HEK293 (cell line): ENCODE data around the gene ZNF532.

ENCODE experiments used
- CTCF ChIA-PET: fragments of 350-600 bp; formaldehyde crosslinking; extraction: SDS; loops from one replicate; lab custom pipeline; 2021; ENCODE audit warnings: antibody characterized with exemption; lab: Yijun Ruan, JAX
- POLR2A ChIA-PET: fragments of 300-600 bp; formaldehyde crosslinking; extraction: SDS; loops from one replicate; lab custom pipeline; 2020; ENCODE audit warnings: antibody characterized with exemption, inconsistent platforms; lab: Yijun Ruan, JAX
- H3K27ac ChIP-seq: fragments of 200-500 bp; sonication (Bioruptor generic); 2 replicates; pipeline ENCODE4 v1.5.1; 2014; ENCODE audit warnings: low read depth, low read length, control low read depth, inconsistent platforms; ENCODE audit errors: extremely low read depth
- H3K36me3 ChIP-seq, 2 experiments: fragments of 200-500 bp in 1 of 2; sonication (Bioruptor generic) in 1 of 2; 1 replicate in 1 of 2; 2 replicates in 1 of 2; pipeline ENCODE4 v1.5.1; 2014 to 2017; ENCODE audit warnings: inconsistent platforms in 2 of 2, low read length in 2 of 2; ENCODE audit not compliant: control insufficient read depth in 2 of 2, insufficient read depth in 1 of 2
- H3K4me1 ChIP-seq: fragments of 200-500 bp; sonication (Bioruptor generic); 2 replicates; pipeline ENCODE4 v1.5.1; 2014; ENCODE audit warnings: mild to moderate bottlenecking, low read length, inconsistent platforms; ENCODE audit not compliant: control insufficient read depth, insufficient read depth
- H3K4me3 ChIP-seq: 2 replicates; pipeline ENCODE4 v1.5.1; 2011; ENCODE audit warnings: low read depth, mild to moderate bottlenecking, control low read depth, low read length, moderate library complexity
- H3K9me3 ChIP-seq: fragments of 200-500 bp; sonication (Bioruptor generic); 2 replicates; pipeline ENCODE4 v1.5.1; 2014; ENCODE audit warnings: low read depth, low read length, inconsistent platforms; ENCODE audit not compliant: control insufficient read depth, insufficient read depth
- HIC1 ChIP-seq: fragments of 450-650 bp; formaldehyde crosslinking; IDR thresholded peaks from 2 replicates; pipeline ENCODE4 v1.5.1; 2016; ENCODE audit warnings: missing biosample characterization, missing genetic modification characterization
- PRDM4 ChIP-seq: fragments of 450-650 bp; formaldehyde crosslinking; IDR thresholded peaks from 2 replicates; pipeline ENCODE4 v1.5.1; 2017; ENCODE audit warnings: missing biosample characterization, missing genetic modification characterization
- SP7 ChIP-seq: fragments of 450-650 bp; formaldehyde crosslinking; IDR thresholded peaks from 2 replicates; pipeline ENCODE4 v1.5.1; 2016; ENCODE audit warnings: missing biosample characterization, missing genetic modification characterization
- ZBTB17 ChIP-seq: fragments of 450-650 bp; formaldehyde crosslinking; IDR thresholded peaks from 2 replicates; pipeline ENCODE4 v1.5.1; 2016; ENCODE audit warnings: missing biosample characterization, missing genetic modification characterization
- ZNF133 ChIP-seq: fragments of 450-650 bp; formaldehyde crosslinking; IDR thresholded peaks from 2 replicates; pipeline ENCODE4 v1.5.1; 2016; ENCODE audit warnings: missing biosample characterization, missing genetic modification characterization
- ZNF221 ChIP-seq: fragments of 450-650 bp; formaldehyde crosslinking; IDR thresholded peaks from 2 replicates; pipeline ENCODE4 v1.5.1; 2017; ENCODE audit warnings: missing biosample characterization, missing genetic modification characterization, borderline replicate concordance
- ZNF341 ChIP-seq: fragments of 450-650 bp; formaldehyde crosslinking; IDR thresholded peaks from 2 replicates; pipeline ENCODE4; 2016; ENCODE audit warnings: low read depth, missing biosample characterization, missing genetic modification characterization
- ZNF416 ChIP-seq: fragments of 450-650 bp; formaldehyde crosslinking; IDR thresholded peaks from 2 replicates; pipeline ENCODE4 v1.5.1; 2016; ENCODE audit warnings: missing biosample characterization, missing genetic modification characterization
- ZNF423 ChIP-seq: fragments of 450-650 bp; formaldehyde crosslinking; IDR thresholded peaks from 2 replicates; pipeline ENCODE4 v1.5.1; 2016; ENCODE audit warnings: missing biosample characterization, missing genetic modification characterization
- ZNF48 ChIP-seq: fragments of 450-650 bp; formaldehyde crosslinking; IDR thresholded peaks from 2 replicates; pipeline ENCODE4 v1.5.1; 2016; ENCODE audit warnings: missing biosample characterization, missing genetic modification characterization
- ZNF555 ChIP-seq: fragments of 450-650 bp; formaldehyde crosslinking; conservative IDR thresholded peaks from 2 replicates; pipeline ENCODE4 v1.5.1; 2017; ENCODE audit warnings: missing biosample characterization, mild to moderate bottlenecking, missing genetic modification characterization, inconsistent platforms
- ZNF621 ChIP-seq: fragments of 450-650 bp; formaldehyde crosslinking; IDR thresholded peaks from 2 replicates; pipeline ENCODE4 v1.5.1; 2017; ENCODE audit warnings: missing biosample characterization, missing genetic modification characterization
- ZNF704 ChIP-seq: fragments of 450-650 bp; formaldehyde crosslinking; IDR thresholded peaks from 2 replicates; pipeline ENCODE4 v1.5.1; 2016; ENCODE audit warnings: missing biosample characterization, missing genetic modification characterization
- ZNF843 ChIP-seq: fragments of 450-650 bp; formaldehyde crosslinking; IDR thresholded peaks from 2 replicates; pipeline ENCODE4 v1.5.1; 2016; ENCODE audit warnings: missing biosample characterization, missing genetic modification characterization
- ZSCAN23 ChIP-seq: fragments of 450-650 bp; formaldehyde crosslinking; IDR thresholded peaks from 2 replicates; pipeline ENCODE4 v1.5.1; 2016; ENCODE audit warnings: missing biosample characterization, missing genetic modification characterization

Gene ZNF532

GRCh38 chr18:58859907-58860306, 4.8 kb upstream of the ZNF532 start (continued):
- TF ChIP-seq HIC1 (tag by site-specific recombination) (no peak), ZNF341 (tag by site-specific recombination) (no peak), ZBTB17 (tag by site-specific recombination) (no peak)

GRCh38 chr18:58860747-58861231, 3.9 kb upstream of the ZNF532 start:
- Histone ChIP-seq H3K27ac (no peak overlapping the region), H3K4me3 (no peak overlapping the region), H3K36me3 (peaks cover 0 to 4% of the 10 kb centered on the region in 2 experiments; a peak in 1 of 3 replicates), H3K9me3 (no peaks in the 10 kb centered on the region), H3K4me1 (no peaks in the 10 kb centered on the region)
- CTCF ChIA-PET, result interaction anchor here (1.7 kb wide), 1 partner anchor 210 kb away, joined by 5 read pairs; no protein-coding TSS in a partner anchor
- POLR2A ChIA-PET, result no interaction called here
- TF ChIP-seq ZNF133 (tag by site-specific recombination), result no peak
- no peak for TF ChIP-seq ZNF621 (tag by site-specific recombination)
- no peak for TF ChIP-seq ZNF416 (tag by site-specific recombination)
- TF ChIP-seq ZNF221 (tag by site-specific recombination), result no peak
- TF ChIP-seq ZNF423 (tag by site-specific recombination), result no peak
- no peak for TF ChIP-seq PRDM4 (tag by site-specific recombination)
- no peak for TF ChIP-seq ZNF555 (tag by site-specific recombination)
- TF ChIP-seq ZNF704, result no peak
- no peak for TF ChIP-seq ZSCAN23 (tag by site-specific recombination)
- no peak for TF ChIP-seq ZNF843 (tag by site-specific recombination)

GRCh38 chr18:58861353-58861752, 3.3 kb upstream of the ZNF532 start:
- POLR2A ChIA-PET, result no interaction called here
- no peaks in the 10 kb centered on the region for H3K4me1 ChIP-seq
- TF ChIP-seq ZNF48 (tag by site-specific recombination), result no peak
- no peak overlapping the region for H3K4me3 ChIP-seq
- no peak overlapping the region for H3K27ac ChIP-seq
- CTCF ChIA-PET, result interaction anchor here (1.7 kb wide), 1 partner anchor 209 kb away, joined by 5 read pairs; no protein-coding TSS in a partner anchor
- no peaks in the 10 kb centered on the region for H3K9me3 ChIP-seq
- H3K36me3 ChIP-seq, result peaks cover 0 to 5% of the 10 kb centered on the region in 2 experiments; a peak in 1 of 3 replicates

GRCh38 chr18:58861861-58862301, 2.8 kb upstream of the ZNF532 start:
- POLR2A ChIA-PET, result interaction anchor here (1.1 kb wide), 1 partner anchor 76 kb away, joined by 3 read pairs; no protein-coding TSS in a partner anchor
- TF ChIP-seq PRDM4 (tag by site-specific recombination), result no peak
- TF ChIP-seq SP7, result no peak
- Histone ChIP-seq H3K9me3 (no peaks in the 10 kb centered on the region), H3K4me1 (no peaks in the 10 kb centered on the region), H3K36me3 (peaks cover 0 to 5% of the 10 kb centered on the region in 2 experiments; a peak in 1 of 3 replicates), H3K4me3 (no peak overlapping the region), H3K27ac (no peak overlapping the region)
- CTCF ChIA-PET, result no interaction called here
